ENCODE results near the gene M1AP.

DNA sequence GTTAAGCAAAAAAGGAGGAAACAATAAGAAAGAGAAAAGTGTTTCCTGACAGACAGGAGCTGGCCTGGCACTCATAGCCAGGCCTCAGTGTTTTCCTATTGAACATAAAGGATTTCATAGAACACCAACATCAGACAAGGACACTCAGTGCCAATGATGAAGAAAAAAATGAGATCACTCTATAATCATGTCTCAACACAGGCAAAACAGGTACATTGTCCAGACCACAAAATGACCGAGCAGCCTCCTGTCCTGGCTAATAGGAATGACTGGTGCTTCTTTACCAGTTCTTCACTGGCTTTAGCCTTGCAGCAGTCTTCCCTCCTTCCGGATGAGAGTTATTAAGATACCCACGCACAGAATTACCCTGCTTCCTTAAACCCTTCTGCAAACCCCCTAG lies 41.5 kb upstream of the M1AP start:
- TF ChIP-seq, protein P1, sequence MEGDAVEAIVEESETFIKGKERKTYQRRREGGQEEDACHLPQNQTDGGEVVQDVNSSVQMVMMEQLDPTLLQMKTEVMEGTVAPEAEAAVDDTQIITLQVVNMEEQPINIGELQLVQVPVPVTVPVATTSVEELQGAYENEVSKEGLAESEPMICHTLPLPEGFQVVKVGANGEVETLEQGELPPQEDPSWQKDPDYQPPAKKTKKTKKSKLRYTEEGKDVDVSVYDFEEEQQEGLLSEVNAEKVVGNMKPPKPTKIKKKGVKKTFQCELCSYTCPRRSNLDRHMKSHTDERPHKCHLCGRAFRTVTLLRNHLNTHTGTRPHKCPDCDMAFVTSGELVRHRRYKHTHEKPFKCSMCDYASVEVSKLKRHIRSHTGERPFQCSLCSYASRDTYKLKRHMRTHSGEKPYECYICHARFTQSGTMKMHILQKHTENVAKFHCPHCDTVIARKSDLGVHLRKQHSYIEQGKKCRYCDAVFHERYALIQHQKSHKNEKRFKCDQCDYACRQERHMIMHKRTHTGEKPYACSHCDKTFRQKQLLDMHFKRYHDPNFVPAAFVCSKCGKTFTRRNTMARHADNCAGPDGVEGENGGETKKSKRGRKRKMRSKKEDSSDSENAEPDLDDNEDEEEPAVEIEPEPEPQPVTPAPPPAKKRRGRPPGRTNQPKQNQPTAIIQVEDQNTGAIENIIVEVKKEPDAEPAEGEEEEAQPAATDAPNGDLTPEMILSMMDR (IDR thresholded peaks at IDR 0.05), result no peak
- TF ChIP-seq POLR2A (IDR thresholded peaks at IDR 0.05), result no peak

Measured in lower leg skin (tissue), 3 donors.